ENCODE measurements around the gene FBXO46.

FBXO46 gene

DNA sequence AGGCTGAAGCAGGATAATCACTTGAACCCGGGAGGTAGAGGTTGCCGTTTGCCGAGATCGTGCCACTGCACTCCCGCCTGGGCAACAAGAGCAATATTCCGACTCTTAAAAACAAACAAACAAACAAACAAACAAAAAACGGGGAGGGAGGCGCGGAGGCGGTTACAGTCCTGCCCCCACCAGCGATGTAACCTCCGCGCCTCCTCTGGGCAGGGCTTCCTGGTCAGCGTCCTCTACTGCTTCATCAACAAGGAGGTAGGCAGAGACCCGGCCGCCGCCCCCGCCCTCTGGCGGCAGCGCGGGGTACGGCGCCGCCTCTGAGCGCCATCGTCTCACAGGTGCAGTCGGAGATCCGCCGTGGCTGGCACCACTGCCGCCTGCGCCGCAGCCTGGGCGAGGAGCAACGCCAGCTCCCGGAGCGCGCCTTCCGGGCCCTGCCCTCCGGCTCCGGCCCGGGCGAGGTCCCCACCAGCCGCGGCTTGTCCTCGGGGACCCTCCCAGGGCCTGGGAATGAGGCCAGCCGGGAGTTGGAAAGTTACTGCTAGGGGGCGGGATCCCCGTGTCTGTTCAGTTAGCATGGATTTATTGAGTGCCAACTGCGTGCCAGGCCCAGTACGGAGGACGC, 49.2 kb downstream of the FBXO46 start:
- DNase-seq = peak; percentile 43

DNA sequence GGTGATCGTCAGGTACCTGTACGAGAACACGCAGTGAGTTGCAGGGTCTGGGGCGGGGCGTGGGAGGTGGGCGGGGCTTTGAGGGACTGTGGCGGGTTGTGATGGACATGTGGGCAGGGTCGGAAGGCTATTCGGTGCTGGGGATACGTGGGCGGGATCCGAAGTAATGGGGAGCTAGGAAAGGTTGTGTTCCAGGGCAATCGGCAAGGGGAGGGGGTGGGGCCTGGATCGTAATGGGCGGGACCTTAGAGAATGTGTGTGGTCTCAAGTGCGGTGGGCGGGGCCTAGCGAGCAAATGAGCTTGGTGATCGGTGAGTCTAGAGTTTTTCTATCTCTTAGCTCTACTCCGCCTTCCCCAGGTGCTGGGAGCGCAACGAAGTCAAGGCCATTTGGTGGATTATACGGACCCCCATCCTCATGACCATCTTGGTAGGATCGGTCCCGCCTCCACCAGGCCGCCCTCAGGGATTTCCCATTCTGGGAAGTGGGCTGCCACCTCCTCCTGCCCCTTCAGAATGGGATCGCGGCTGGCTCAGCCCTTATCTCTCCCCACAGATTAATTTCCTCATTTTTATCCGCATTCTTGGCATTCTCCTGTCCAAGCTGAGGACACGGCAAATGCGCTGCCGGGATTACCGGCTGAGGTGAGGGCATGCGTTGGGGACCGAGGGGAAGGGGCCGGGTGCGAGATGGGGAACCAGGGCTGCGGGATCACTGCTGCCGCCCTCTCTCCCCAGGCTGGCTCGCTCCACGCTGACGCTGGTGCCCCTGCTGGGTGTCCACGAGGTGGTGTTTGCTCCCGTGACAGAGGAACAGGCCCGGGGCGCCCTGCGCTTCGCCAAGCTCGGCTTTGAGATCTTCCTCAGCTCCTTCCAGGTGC, 53.1 kb downstream of the FBXO46 start:
- DNase-seq = peak; percentile 38

DNA sequence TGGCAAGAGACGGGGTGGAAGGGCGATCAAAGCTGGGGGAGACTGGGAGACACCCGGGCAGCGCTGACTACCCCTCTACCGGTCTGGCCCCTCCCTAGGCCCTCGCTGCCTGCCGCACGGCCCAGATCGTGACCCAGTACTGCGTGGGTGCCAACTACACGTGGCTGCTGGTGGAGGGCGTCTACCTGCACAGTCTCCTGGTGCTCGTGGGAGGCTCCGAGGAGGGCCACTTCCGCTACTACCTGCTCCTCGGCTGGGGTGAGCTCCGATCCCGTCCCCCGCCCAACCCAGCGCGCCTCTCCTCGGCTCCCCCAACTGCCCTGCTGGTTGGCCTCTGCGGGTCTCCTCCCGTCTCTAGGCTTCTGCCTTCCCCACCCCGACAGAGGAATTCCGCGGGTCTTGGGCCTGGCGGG, 53.8 kb downstream of the FBXO46 start:
- DNase-seq = no peak

DNA sequence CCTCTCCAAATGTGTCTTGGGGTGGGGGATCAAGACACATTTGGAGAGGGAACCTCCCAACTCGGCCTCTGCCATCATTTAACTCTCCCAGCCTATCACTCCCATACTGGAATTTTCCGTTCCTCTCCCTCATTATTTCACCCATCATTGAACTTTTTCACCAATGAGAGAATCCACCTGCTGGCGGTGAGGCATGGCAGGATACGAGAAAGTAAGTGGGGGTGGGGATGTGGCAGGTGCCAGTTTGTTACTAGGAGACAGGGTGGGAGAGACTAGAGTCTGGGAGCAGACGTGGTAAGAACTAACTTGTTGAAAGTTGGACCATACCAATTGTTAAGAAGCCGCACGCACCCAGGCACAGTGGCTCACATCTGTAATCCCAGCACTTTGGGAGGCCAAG, 55.8 kb downstream of the FBXO46 start:
- no peak for DNase-seq

DNA sequence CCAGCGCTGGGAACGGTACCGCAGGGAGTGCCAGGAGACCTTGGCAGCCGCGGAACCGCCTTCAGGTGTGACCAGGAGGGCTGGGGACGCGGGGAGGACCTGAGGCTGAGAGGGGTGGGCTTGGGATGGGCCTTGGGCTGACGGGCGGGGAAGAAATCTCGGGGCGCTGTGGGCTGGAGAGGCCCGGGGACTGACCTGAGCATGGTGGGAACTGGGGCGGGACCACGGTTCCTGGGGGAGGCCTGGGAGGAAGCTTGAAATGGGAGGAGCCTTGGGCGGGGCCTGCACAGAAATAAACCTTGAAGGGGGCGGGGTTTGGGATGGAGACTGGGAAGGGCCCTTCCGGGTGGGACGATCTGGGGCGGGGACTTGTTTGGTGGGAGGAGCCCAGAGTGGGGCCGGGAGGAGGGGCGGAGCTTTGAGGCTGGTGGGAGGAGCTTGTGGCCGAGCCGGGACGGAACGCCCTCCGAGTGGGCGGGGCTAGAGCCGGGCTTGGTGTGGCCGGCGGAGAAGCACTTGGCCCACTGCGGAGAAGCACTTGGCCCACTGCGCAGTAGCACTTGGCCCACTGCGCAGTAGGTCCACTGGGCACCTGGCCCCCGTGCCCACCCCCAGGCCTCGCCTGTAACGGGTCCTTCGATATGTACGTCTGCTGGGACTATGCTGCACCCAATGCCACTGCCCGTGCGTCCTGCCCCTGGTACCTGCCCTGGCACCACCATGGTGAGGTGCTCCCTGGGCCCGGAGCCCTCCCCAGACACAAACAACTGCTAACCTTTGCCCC, 59.8 kb downstream of the FBXO46 start:
- DNase-seq = no peak

DNA sequence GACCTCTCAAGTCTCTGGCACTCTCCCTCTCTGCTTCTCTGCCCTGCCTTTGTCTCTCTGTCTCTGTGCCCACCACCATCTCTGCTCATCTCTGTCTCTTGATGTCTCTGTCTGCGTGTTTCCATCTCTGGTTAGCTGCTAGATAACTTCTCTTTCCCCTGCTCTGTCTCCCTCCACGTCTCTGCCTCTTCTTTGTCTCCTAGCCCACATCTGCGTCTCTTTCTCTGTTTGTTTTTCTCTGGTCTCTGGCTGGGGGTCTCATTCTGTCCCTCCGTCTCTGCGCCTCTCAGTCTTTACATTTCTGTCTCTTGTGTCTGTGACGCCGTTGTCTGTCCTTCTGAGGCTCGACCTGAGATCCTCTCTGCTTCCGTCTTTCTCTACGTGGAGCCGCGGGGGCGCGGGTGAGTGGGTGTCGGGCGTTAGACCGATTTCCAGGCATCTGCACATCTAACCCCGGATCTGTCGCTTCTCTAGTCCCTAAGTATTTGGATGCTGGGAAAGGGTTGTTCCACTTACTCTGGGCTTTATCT, 62.3 kb downstream of the FBXO46 start:
- DNase-seq = no peak

DNA sequence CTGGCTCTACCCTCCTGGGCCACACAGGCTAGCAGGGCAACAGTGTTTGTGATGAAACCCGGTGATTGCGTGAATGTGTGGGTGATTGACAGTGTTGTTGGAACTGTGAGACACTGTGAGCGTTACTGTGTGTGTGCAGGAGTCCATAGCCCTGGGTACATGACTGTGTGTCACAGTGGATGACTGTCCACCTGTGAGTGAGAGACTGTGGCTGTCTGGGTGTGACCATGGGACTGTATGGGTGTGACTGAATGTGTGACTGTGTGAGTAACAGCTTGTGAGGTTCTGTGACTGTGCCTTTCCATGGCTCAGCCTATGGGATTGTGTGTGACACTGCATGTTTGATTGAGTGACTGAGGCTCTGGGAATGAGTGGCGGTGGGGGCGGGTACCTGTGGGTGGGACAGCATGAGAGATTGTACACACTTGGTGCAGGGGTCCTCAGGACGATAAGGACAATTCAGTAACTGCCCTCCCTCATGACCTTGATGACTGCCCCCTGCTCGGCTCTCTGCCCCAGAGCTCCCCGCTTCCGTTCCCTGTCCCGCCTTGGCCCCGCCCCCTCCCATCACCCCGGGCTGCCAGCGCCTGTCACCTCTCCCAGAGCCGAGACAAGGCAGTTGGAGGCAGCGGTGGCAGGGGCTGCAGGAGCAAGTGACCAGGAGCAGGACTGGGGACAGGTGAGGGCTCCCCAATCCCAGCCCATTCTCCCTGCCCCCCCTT, 62.9 kb downstream of the FBXO46 start, which contains the start of gene GIPR:
Gene GIPR, plus strand, starts transcription at position 602 of the 722 bp plus-strand sequence. CDS start 1,300 bp downstream, outside the sequence.
- DNase-seq = no peak

DNA sequence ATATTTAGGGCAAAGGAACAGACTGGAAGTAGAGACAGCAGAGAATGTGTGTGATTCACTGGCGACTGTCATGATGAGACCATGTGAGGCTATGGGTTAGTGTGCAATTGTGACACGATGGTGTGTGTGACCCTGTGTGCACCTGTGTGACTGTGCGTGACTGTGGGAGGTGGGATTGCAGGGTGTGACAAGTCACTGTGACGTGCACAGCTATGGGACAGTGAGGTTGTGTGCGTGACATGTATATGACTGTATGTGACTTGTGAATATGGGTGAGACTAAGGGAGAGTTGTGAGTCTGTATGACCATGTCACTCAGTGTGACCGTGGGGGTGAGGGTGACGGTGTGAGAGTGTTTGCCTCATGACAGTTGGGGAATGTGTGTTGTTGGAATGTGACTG, 66.1 kb downstream of the FBXO46 start:
- DNase-seq = no peak

DNA sequence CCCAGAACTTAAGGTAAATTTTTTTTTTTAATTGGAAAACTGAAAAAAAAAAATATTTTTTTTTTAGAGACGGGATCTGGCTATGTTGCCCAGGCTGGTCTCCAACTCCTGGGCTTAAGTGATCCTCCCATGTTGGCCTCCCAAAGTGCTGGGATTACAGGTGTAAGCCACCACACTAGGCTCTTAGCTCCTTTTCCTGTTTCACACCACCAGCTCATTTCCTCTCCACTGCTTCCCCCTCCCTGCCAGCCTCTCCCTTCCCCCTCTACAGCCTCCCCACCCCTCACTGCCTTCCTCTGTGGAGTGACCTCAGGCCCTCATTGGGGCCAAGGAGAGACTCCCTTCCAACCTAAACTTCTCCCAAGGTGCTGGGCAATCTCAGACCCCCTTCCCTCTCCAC, 66.9 kb downstream of the FBXO46 start:
- no peak for DNase-seq

DNA sequence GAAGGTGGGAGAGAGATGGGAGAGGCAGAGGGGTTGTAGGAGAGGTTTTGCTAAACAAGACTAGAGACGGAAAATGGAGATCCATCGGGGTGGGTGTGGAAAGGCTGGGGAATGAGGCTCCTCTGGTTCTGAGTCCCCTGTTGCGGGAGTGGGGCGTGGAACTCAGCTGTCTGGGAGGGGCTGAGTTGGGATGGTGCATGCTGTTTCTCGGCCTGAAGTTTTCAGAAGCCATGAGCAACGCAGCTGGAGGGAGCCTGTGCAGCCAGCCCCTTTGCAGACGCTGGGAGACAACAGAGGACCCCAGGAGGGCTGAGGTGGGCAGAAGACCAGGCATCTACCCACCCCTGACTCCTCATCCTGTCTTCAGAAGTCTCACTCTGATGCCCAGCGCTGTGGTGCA, 70.1 kb downstream of the FBXO46 start:
- no peak for DNase-seq
